ENCODE data around the gene DTX3L.
"Not testable (repeated sequence)": the region's sequence is repeated elsewhere in the genome, so short reads cannot be mapped to it uniquely, and the experiment has no call there.

Gene DTX3L

GRCh38 chr3:122562923-122563716, 1.0 kb upstream of the DTX3L start:
- DNase-seq, result no peak
- H3K4me3 ChIP-seq (ENCODE audit: low read depth, low read length), result no peak overlapping the region
- no peak overlapping the region for H3K27ac ChIP-seq
- H3K27me3 ChIP-seq (ENCODE audit: insufficient read depth, low read depth, severe bottlenecking), result no peaks in the 10 kb centered on the region
- H3K36me3 ChIP-seq, result peaks cover 3% of the 10 kb centered on the region; the same call in 1 of the 2 replicates
- no peaks in the 10 kb centered on the region for H3K9me3 ChIP-seq (ENCODE audit: severe bottlenecking)
- TF ChIP-seq CTCF (IDR thresholded peaks at IDR 0.05; ENCODE audit: low read depth, low read length), result no peak

- Histone ChIP-seq H3K27me3 (ENCODE audit: insufficient read depth, low read depth, severe bottlenecking) (no peaks in the 10 kb centered on the region), H3K9me3 (ENCODE audit: severe bottlenecking) (no peaks in the 10 kb centered on the region), H3K4me3 (ENCODE audit: low read depth, low read length) (peak overlapping the region; percentile 78), H3K36me3 (peaks cover 3% of the 10 kb centered on the region; the same call in 1 of the 2 replicates), H3K27ac (peak overlapping the region; percentile 82)
- TF ChIP-seq CTCF (IDR thresholded peaks at IDR 0.05; ENCODE audit: low read depth, low read length), result no peak
- DNase-seq, result no peak
Measured at GRCh38 chr3:122563717-122564025, 467 bp upstream of the DTX3L start.

GRCh38 chr3:122568131-122568530, 4.0 kb downstream of the DTX3L start:
- H3K4me3 ChIP-seq (ENCODE audit: low read depth, low read length); H3K36me3 ChIP-seq; H3K27ac ChIP-seq; H3K9me3 ChIP-seq (ENCODE audit: severe bottlenecking); H3K27me3 ChIP-seq (ENCODE audit: insufficient read depth, low read depth, severe bottlenecking); DNase-seq: not testable (repeated sequence)

GRCh38 chr3:122568755-122569154, 4.6 kb downstream of the DTX3L start:
- peaks cover 3% of the 10 kb centered on the region; the same call in 1 of the 2 replicates for H3K36me3 ChIP-seq

GRCh38 chr3:122572940-122573412, 8.8 kb downstream of the DTX3L start:
- H3K27me3 ChIP-seq (ENCODE audit: insufficient read depth, low read depth, severe bottlenecking), result no peaks in the 10 kb centered on the region
- TF ChIP-seq CTCF (IDR thresholded peaks at IDR 0.05; ENCODE audit: low read depth, low read length), result no peak
- H3K9me3 ChIP-seq (ENCODE audit: severe bottlenecking), result no peaks in the 10 kb centered on the region
- H3K36me3 ChIP-seq, result no peaks in the 10 kb centered on the region
- no peak overlapping the region for H3K27ac ChIP-seq
- no peak overlapping the region for H3K4me3 ChIP-seq (ENCODE audit: low read depth, low read length)
- DNase-seq, result no peak

More at GRCh38 chr3:122568755-122569154, 4.6 kb downstream of the DTX3L start:
- Histone ChIP-seq H3K9me3 (ENCODE audit: severe bottlenecking) (no peaks in the 10 kb centered on the region), H3K4me3 (ENCODE audit: low read depth, low read length) (no peak overlapping the region), H3K27me3 (ENCODE audit: insufficient read depth, low read depth, severe bottlenecking) (no peaks in the 10 kb centered on the region), H3K27ac (no peak overlapping the region)
- TF ChIP-seq CTCF (IDR thresholded peaks at IDR 0.05; ENCODE audit: low read depth, low read length), result no peak
- DNase-seq, result no peak

- no peak overlapping the region for H3K27ac ChIP-seq
- H3K36me3 ChIP-seq, result no peaks in the 10 kb centered on the region
- no peak overlapping the region for H3K4me3 ChIP-seq (ENCODE audit: low read depth, low read length)
Measured at GRCh38 chr3:122576174-122576940, 12.2 kb downstream of the DTX3L start.

More at GRCh38 chr3:122576174-122576940, 12.2 kb downstream of the DTX3L start:
- H3K9me3 ChIP-seq (ENCODE audit: severe bottlenecking), result no peaks in the 10 kb centered on the region
- no peaks in the 10 kb centered on the region for H3K27me3 ChIP-seq (ENCODE audit: insufficient read depth, low read depth, severe bottlenecking)
- TF ChIP-seq CTCF (IDR thresholded peaks at IDR 0.05; ENCODE audit: low read depth, low read length), result no peak
- DNase-seq, result no peak

All from WERI-Rb-1 (cell line).